ENCODE data around the gene ETS1. TPM values are rescaled to one million over a fixed set of nuclear protein-coding genes. Genes with fewer than 3 reads are reported as not detected.

The ETS1 gene
- total RNA-seq, 4 donors from 2014 or later, result 16.8 to 24.9 (median 21.8) TPM

GRCh38 chr11:128477278-128477677 lies 110.1 kb downstream of the ETS1 start:
- intact Hi-C loops (cut with DNase I; ENCODE audit: low total_unique reads), result no loop called here
- H3K4me1 ChIP-seq, result peaks cover 60 to 73% of the 10 kb centered on the region in 2 donors
- no peaks in the 10 kb centered on the region for H3K27me3 ChIP-seq

DNA sequence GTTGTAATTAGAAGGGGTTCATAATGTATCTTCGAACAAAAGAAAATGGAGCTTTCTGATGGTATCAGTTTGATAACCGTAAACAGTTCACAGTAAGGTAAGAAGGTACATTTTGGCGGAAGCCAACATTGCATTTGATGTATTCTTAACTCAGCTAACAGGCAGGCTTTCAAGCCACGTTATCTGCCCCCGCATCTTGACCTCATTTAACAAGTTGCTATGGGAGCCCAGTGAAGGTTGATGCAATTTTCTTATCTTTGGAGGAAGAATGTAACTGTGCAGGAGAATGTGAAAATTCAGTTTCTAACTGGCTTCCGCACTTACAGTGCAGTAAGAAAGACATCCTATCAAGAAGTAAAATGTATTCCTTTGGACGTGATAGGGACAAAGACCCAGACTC lies 110.6 kb downstream of the ETS1 start:
- Histone ChIP-seq H3K27ac (no peak overlapping the region), H3K27me3 (no peaks in the 10 kb centered on the region), H3K36me3 (peaks cover 0 to 16% of the 10 kb centered on the region in 2 donors), H3K4me3 (no peak overlapping the region), H3K4me1 (peaks cover 56 to 67% of the 10 kb centered on the region in 2 donors), H3K9me3 (no peaks in the 10 kb centered on the region)
- TF ChIP-seq, protein P1, sequence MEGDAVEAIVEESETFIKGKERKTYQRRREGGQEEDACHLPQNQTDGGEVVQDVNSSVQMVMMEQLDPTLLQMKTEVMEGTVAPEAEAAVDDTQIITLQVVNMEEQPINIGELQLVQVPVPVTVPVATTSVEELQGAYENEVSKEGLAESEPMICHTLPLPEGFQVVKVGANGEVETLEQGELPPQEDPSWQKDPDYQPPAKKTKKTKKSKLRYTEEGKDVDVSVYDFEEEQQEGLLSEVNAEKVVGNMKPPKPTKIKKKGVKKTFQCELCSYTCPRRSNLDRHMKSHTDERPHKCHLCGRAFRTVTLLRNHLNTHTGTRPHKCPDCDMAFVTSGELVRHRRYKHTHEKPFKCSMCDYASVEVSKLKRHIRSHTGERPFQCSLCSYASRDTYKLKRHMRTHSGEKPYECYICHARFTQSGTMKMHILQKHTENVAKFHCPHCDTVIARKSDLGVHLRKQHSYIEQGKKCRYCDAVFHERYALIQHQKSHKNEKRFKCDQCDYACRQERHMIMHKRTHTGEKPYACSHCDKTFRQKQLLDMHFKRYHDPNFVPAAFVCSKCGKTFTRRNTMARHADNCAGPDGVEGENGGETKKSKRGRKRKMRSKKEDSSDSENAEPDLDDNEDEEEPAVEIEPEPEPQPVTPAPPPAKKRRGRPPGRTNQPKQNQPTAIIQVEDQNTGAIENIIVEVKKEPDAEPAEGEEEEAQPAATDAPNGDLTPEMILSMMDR (IDR thresholded peaks at IDR 0.05 in 4 of 5, conservative IDR thresholded peaks at IDR 0.05 in 1 of 5), result no peak
- TF ChIP-seq POLR2A (IDR thresholded peaks at IDR 0.05), result no peak
- ATAC-seq, result no peak
- in situ Hi-C loops (cut with MboI; ENCODE audit: low sequenced_read_pairs in 4 of 4) (loop anchor here in 1 of 4 donors (25.0 kb wide), 1 partner anchor 161 kb away; no protein-coding TSS in a partner anchor), intact Hi-C loops (cut with DNase I; ENCODE audit: low total_unique reads) (no loop called here)
- DNase-seq, result no peak

More at GRCh38 chr11:128477278-128477677, 110.1 kb downstream of the ETS1 start:
- ATAC-seq, result no peak
- no peak for DNase-seq
- TF ChIP-seq POLR2A (IDR thresholded peaks at IDR 0.05), result no peak
- TF ChIP-seq, protein P1 (IDR thresholded peaks at IDR 0.05 in 4 of 5, conservative IDR thresholded peaks at IDR 0.05 in 1 of 5), result no peak
- Histone ChIP-seq H3K9me3 (no peaks in the 10 kb centered on the region), H3K36me3 (peaks cover 0 to 13% of the 10 kb centered on the region in 2 donors), H3K4me3 (no peak overlapping the region), H3K27ac (peak overlapping the region in 1 of 4 donors; percentile 18)
- in situ Hi-C loops (cut with MboI; ENCODE audit: low sequenced_read_pairs in 4 of 4), result loop anchor here in 1 of 4 donors (25.0 kb wide), 1 partner anchor 160 kb away; no protein-coding TSS in a partner anchor

DNA sequence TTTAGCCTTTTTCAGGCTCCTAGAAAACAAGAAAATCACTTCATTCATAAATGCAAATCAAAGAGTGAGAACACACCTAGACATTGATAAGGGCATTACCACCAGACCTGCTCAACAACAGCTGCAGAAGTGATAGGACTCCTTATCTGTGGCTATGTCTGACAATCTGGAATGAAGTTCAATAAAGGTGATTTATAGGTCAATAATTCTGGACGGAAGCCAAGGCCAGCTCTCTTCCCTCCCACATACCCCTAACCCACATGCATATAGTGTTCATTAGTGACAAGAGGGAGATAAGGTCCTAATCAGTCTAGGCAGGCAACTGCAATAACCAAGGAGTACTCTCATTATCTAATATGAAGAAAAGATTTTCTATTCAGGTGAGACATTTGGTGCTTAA lies 111.3 kb downstream of the ETS1 start:
- DNase-seq (no peak), ATAC-seq (no peak)
- no peaks in the 10 kb centered on the region for H3K9me3 ChIP-seq
- no peak for TF ChIP-seq POLR2A (IDR thresholded peaks at IDR 0.05)
- TF ChIP-seq, protein P1 (IDR thresholded peaks at IDR 0.05 in 4 of 5, conservative IDR thresholded peaks at IDR 0.05 in 1 of 5), result no peak
- no peak overlapping the region for H3K4me3 ChIP-seq
- no peaks in the 10 kb centered on the region for H3K27me3 ChIP-seq
- H3K4me1 ChIP-seq, result peaks cover 52 to 63% of the 10 kb centered on the region in 2 donors
- intact Hi-C loops (cut with DNase I; ENCODE audit: low total_unique reads) (no loop called here), in situ Hi-C loops (cut with MboI; ENCODE audit: low sequenced_read_pairs in 4 of 4) (loop anchor here in 1 of 4 donors (25.0 kb wide), 1 partner anchor 161 kb away; no protein-coding TSS in a partner anchor)
- H3K36me3 ChIP-seq, result peaks cover 0 to 16% of the 10 kb centered on the region in 2 donors
- peak overlapping the region in 1 of 4 donors; percentile 26 for H3K27ac ChIP-seq

DNA sequence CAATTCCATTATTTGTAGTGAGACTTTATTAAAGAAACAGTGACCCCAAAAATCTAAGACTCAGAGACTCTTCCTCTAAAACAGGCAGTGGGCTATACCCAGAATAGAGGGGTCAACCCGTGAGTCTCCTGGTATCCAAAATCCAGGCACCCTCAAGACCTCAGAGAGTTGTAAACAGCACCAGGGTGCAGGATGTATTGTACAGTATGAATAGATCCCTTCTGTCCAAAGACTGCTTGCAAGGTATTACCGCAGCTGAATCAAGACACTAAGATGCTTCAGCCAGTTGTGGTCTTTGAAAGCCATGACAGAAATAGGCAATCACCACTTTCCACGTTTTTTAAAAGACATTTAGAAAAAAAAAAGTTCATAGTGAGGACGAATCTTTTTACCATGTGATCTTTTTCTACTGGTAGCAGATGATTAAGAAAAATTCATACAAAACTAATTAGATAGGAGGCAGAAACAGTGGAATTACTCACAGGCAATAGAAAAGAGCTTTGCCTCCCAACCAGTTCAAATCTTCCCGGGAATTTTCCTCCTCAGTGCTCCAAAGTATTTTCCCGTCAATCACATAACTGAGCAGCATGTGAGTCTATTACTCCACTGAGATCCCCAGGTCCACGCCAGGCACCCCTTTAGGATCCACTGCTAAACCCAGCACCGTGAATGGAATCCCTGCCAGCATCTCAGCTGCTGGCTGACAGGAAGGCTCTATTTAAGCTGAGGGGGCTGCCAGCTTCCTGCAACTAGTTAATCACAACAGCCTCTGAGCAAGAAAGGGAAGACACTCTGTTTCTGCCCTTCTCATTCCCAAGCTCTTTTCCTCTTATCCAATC lies 113.1 kb downstream of the ETS1 start:
- peak overlapping the region; percentile 26 to 44 (median 38) for H3K27ac ChIP-seq
- no peaks in the 10 kb centered on the region for H3K9me3 ChIP-seq
- peaks cover 40 to 47% of the 10 kb centered on the region in 2 donors for H3K4me1 ChIP-seq
- TF ChIP-seq, protein P1 (IDR thresholded peaks at IDR 0.05 in 4 of 5, conservative IDR thresholded peaks at IDR 0.05 in 1 of 5), result no peak
- no peak for TF ChIP-seq POLR2A (IDR thresholded peaks at IDR 0.05)
- in situ Hi-C loops (cut with MboI; ENCODE audit: low sequenced_read_pairs in 4 of 4), result no loop called here
- intact Hi-C loops (cut with DNase I; ENCODE audit: low total_unique reads), result no loop called here
- DNase-seq (no peak), ATAC-seq (no peak)
- peaks cover 0 to 8% of the 10 kb centered on the region in 2 donors for H3K36me3 ChIP-seq
- no peak overlapping the region for H3K4me3 ChIP-seq
- H3K27me3 ChIP-seq, result no peaks in the 10 kb centered on the region

All from gastrocnemius medialis (tissue), 4 donors.